WTC11 (cell line): ENCODE data around the gene OVOL1. TPM values are rescaled to one million over a fixed set of nuclear protein-coding genes. Genes with fewer than 3 reads are reported as not detected.
A peak's percentile ranks its signal among the peaks of the same experiment; 100 is the strongest.

ENCODE experiments used
- CREM ChIP-seq: sonication (generic); formaldehyde crosslinking; IDR thresholded peaks from 2 replicates; pipeline ENCODE4 v1.8.1; 2022; ENCODE audit warnings: mild to moderate bottlenecking, missing genetic modification reagents, moderate library complexity
- CTCF ChIP-seq: fragments of 200-600 bp; IDR thresholded peaks from 2 replicates; pipeline ENCODE4 v1.8.0; 2022; ENCODE audit warnings: antibody characterized with exemption
- EMX1 ChIP-seq: fragments of 250-450 bp; sonication (Bioruptor Pico); IDR thresholded peaks from 2 replicates; pipeline ENCODE4 v1.8.0; 2021; ENCODE audit warnings: mild to moderate bottlenecking
- GRHL2 ChIP-seq: fragments of 250-450 bp; sonication (Bioruptor Pico); IDR thresholded peaks from 2 replicates; pipeline ENCODE4 v1.8.0; 2022; ENCODE audit warnings: mild to moderate bottlenecking, moderate library complexity; ENCODE audit not compliant: insufficient replicate concordance, severe bottlenecking
- GTF2I ChIP-seq: fragments of 250-450 bp; sonication (Bioruptor Pico); conservative IDR thresholded peaks from 2 replicates; pipeline ENCODE4 v1.4.0; 2021; ENCODE audit warnings: mild to moderate bottlenecking
- HMGA2 ChIP-seq: fragments of 250-450 bp; sonication (Bioruptor Pico); IDR thresholded peaks from 2 replicates; pipeline ENCODE4 v1.4.0; 2021; ENCODE audit warnings: mild to moderate bottlenecking, moderate library complexity
- IRF1 ChIP-seq: sonication (generic); formaldehyde crosslinking; IDR thresholded peaks from 2 replicates; pipeline ENCODE4 v1.8.0; 2023; ENCODE audit warnings: missing genetic modification reagents
- OVOL2 ChIP-seq: fragments of 250-450 bp; sonication (Bioruptor Pico); IDR thresholded peaks from 2 replicates; pipeline ENCODE4 v1.9.0; 2021; ENCODE audit warnings: mild to moderate bottlenecking, borderline replicate concordance
- PRDM15 ChIP-seq: sonication (generic); formaldehyde crosslinking; IDR thresholded peaks from 2 replicates; pipeline ENCODE4 v1.8.0; 2022; ENCODE audit warnings: missing genetic modification reagents
- PREB ChIP-seq: sonication (generic); formaldehyde crosslinking; IDR thresholded peaks from 2 replicates; pipeline ENCODE4 v1.8.1; 2022; ENCODE audit warnings: mild to moderate bottlenecking, missing genetic modification reagents, moderate library complexity, borderline replicate concordance
- RORB ChIP-seq: fragments of 250-450 bp; sonication (Bioruptor Pico); IDR thresholded peaks from 2 replicates; pipeline ENCODE4 v1.9.0; 2021; ENCODE audit warnings: mild to moderate bottlenecking
- SMAD4 ChIP-seq: sonication (generic); formaldehyde crosslinking; IDR thresholded peaks from 2 replicates; pipeline ENCODE4 v1.8.0; 2022; ENCODE audit warnings: mild to moderate bottlenecking, missing genetic modification reagents
- TEAD1 ChIP-seq: sonication (generic); formaldehyde crosslinking; IDR thresholded peaks from 2 replicates; pipeline ENCODE4 v1.8.0; 2022; ENCODE audit warnings: mild to moderate bottlenecking, missing genetic modification reagents
- TP53 ChIP-seq: sonication (generic); formaldehyde crosslinking; IDR thresholded peaks from 2 replicates; pipeline ENCODE4 v1.8.1; 2023; ENCODE audit warnings: mild to moderate bottlenecking, missing genetic modification reagents
- ZBTB21 ChIP-seq: sonication (generic); formaldehyde crosslinking; IDR thresholded peaks from 2 replicates; pipeline ENCODE4 v1.8.1; 2023; ENCODE audit warnings: mild to moderate bottlenecking, missing genetic modification reagents, borderline replicate concordance
- ZMAT4 ChIP-seq: fragments of 250-450 bp; sonication (Bioruptor Pico); IDR thresholded peaks from 2 replicates; pipeline ENCODE4 v1.9.0; 2021; ENCODE audit warnings: mild to moderate bottlenecking
- ZNF232 ChIP-seq: sonication (generic); formaldehyde crosslinking; IDR thresholded peaks from 2 replicates; pipeline ENCODE4 v1.8.0; 2022; ENCODE audit warnings: mild to moderate bottlenecking, missing genetic modification reagents
- ZNF396 ChIP-seq: fragments of 250-450 bp; sonication (Bioruptor Pico); IDR thresholded peaks from 2 replicates; pipeline ENCODE4 v1.8.0; 2021; ENCODE audit warnings: mild to moderate bottlenecking, moderate library complexity, borderline replicate concordance
- ZNF532 ChIP-seq: fragments of 250-450 bp; sonication (Bioruptor Pico); IDR thresholded peaks from 2 replicates; pipeline ENCODE4 v1.9.0; 2021; ENCODE audit warnings: mild to moderate bottlenecking, borderline replicate concordance
- total RNA-seq: library from RNA; stranded (reverse); gene quantifications from 3 replicates; pipeline ENCODE4 v1.2.3, GENCODE V29; 2021
- TF ChIP-seq, protein P1 (sequence below): sonication (generic); formaldehyde crosslinking; IDR thresholded peaks from 2 replicates; pipeline ENCODE4 v1.8.1; 2022; ENCODE audit warnings: low read depth, missing genetic modification reagents, borderline replicate concordance
- TF ChIP-seq, protein P2 (sequence below): sonication (generic); formaldehyde crosslinking; IDR thresholded peaks from 2 replicates; pipeline ENCODE4 v1.8.1; 2023; ENCODE audit warnings: mild to moderate bottlenecking, missing genetic modification reagents

The OVOL1 gene
- total RNA-seq, 1 experiment from 2014 or later, result 6.8 TPM

DNA sequence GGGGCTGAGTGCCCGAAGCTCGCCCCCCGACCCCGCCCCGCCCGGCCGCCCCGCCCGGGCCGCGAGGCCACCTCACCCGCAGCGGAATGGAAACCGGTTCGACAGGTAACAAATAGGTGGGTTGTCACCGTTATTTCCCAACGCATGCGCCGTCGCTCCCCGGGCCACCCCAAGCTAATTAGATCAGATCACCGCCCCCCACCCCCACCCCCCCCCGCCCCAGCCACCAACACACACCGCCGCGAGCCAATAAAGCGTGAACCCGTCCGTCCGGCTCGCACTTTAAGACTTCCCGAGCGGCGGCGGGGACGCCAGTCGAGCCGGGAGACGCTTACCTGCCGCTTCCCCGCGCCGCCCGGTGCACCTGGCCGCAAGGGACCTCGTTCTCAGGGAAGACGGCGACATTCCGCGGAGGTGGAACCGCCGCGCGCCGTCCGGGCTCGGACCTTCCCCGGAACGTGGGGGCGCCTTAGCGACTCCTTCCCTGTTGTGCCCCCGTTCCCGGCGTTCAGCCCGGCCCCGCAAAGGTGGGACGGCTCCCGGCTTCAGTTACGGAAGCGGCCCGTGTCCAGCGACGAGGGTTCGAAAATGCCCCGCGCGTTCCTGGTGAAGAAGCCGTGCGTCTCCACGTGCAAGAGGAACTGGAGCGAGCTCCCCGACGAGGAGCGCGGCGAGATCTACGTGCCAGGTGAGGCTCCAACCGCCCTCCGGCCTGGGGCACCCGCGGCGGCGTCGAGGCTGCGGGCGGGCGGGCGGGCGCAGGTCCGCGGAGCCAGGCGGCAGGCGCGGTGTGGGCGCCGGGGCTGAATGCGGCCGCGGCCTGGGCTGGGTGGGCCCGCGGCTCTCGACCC is at the start of gene OVOL1 (continued):
- TF ChIP-seq SMAD4 (no peak), GTF2I (CRISPR knock-in tag) (no peak), TEAD1 (CRISPR knock-in tag) (0 out of 2 replicates have a peak, but pooled peaks have one; percentile 36), TP53 (CRISPR knock-in tag) (no peak), ZNF532 (CRISPR knock-in tag) (no peak), PREB (CRISPR knock-in tag) (no peak), PRDM15 (CRISPR knock-in tag) (no peak), RORB (CRISPR knock-in tag) (no peak), ZNF232 (CRISPR knock-in tag) (no peak), HMGA2 (CRISPR knock-in tag) (no peak), GRHL2 (no peak), IRF1 (CRISPR knock-in tag) (no peak), CREM (no peak), OVOL2 (CRISPR knock-in tag) (no peak), ZNF396 (CRISPR knock-in tag) (no peak), ZBTB21 (CRISPR knock-in tag) (no peak), CTCF (no peak), EMX1 (CRISPR knock-in tag) (no peak), ZMAT4 (no peak)
- TF ChIP-seq, protein P1, sequence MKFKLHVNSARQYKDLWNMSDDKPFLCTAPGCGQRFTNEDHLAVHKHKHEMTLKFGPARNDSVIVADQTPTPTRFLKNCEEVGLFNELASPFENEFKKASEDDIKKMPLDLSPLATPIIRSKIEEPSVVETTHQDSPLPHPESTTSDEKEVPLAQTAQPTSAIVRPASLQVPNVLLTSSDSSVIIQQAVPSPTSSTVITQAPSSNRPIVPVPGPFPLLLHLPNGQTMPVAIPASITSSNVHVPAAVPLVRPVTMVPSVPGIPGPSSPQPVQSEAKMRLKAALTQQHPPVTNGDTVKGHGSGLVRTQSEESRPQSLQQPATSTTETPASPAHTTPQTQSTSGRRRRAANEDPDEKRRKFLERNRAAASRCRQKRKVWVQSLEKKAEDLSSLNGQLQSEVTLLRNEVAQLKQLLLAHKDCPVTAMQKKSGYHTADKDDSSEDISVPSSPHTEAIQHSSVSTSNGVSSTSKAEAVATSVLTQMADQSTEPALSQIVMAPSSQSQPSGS (CRISPR knock-in tag), result no peak
- TF ChIP-seq, protein P2, sequence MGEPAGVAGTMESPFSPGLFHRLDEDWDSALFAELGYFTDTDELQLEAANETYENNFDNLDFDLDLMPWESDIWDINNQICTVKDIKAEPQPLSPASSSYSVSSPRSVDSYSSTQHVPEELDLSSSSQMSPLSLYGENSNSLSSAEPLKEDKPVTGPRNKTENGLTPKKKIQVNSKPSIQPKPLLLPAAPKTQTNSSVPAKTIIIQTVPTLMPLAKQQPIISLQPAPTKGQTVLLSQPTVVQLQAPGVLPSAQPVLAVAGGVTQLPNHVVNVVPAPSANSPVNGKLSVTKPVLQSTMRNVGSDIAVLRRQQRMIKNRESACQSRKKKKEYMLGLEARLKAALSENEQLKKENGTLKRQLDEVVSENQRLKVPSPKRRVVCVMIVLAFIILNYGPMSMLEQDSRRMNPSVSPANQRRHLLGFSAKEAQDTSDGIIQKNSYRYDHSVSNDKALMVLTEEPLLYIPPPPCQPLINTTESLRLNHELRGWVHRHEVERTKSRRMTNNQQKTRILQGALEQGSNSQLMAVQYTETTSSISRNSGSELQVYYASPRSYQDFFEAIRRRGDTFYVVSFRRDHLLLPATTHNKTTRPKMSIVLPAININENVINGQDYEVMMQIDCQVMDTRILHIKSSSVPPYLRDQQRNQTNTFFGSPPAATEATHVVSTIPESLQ (CRISPR knock-in tag), result no peak
